CD4-positive, alpha-beta T cell treated with Interleukin-6 for 4 hours (primary cell): ENCODE data around the gene TBC1D17.

Source experiments
- DNase-seq: peaks from one replicate; pipeline ENCODE4 v3.0.0-alpha.2; 2020; ENCODE audit warnings: mixed read lengths

Gene TBC1D17

GRCh38 chr19:49895566-49896297, 18.2 kb downstream of the TBC1D17 start:
- DNase-seq: no peak

DNA sequence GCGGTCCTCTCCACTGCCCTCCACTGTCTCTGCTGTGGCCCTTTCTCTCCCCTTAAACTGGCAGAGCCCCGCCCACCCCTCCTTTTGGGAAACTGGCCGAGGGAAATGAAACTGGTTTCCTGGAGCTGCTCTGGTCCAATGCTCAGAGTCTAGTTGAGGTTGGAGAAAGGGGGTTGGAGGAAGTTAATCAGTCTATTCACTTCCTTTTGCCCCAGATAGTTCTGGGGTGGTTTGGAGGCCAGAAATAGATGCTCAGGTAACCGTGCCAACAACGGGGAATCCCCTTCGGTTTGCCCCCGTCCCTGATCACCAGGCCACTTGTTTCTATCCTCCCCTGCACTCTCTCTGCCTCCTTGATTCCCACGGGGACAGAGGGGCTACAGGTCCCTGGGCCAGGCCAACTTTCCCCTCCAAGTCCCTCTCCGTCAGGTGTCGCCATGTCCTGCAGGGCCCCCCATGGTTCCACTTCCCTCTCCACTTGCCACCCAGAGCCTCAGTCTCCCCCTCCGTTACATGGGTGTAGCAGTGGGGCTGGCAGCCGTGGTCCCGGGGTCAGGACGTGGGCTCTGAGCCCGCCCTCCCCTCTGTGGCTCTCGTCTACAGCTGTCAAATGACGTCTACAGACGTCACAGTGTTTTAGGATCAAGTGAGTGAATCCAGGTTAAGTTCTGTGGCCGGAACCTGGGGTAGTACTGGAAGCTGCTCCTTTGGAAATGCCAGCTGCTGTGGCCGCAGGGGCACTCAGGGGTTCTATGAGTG, 19.5 kb downstream of the TBC1D17 start, which contains the start of gene IL4I1:
Gene IL4I1 (minus strand): TSS at position 25 of the 759 bp plus-strand sequence. CDS start 727 bp downstream, outside the sequence.
- DNase-seq: peak; percentile 61

GRCh38 chr19:49904136-49904535, 26.6 kb downstream of the TBC1D17 start:
- DNase-seq: no peak

DNA sequence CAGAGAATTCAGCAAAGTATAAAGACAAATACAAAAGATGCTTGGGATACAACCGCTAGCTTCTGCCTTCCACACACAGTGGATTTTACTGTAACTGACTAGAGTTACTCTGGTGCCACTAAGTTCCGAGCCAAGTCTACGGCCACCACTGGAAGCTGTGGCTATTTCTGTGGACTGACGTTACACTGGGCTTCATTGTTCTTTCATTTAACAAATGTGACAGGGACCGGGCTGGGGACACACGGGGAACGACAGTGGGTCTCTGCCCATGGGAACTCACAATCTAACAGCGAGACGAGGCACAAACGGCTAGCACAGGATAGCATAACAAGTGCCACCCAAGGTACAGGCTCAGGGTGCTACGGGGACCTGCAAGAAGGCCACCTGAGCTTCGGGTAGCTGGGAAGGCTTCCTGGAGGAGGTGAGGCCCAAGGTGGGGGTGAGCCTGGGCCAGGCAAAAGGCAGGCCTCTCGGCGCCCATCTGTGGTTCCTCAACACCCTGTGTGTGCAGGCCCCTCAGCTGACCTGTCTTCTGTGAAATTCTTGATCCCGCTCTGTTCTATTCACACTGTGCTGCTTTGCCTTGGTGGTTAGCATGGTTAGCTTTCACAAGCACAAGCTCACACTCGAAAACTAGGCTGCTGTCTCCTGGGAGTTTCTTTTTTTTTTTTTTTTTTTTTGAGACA, 29.5 kb downstream of the TBC1D17 start:
- no peak for DNase-seq

DNA sequence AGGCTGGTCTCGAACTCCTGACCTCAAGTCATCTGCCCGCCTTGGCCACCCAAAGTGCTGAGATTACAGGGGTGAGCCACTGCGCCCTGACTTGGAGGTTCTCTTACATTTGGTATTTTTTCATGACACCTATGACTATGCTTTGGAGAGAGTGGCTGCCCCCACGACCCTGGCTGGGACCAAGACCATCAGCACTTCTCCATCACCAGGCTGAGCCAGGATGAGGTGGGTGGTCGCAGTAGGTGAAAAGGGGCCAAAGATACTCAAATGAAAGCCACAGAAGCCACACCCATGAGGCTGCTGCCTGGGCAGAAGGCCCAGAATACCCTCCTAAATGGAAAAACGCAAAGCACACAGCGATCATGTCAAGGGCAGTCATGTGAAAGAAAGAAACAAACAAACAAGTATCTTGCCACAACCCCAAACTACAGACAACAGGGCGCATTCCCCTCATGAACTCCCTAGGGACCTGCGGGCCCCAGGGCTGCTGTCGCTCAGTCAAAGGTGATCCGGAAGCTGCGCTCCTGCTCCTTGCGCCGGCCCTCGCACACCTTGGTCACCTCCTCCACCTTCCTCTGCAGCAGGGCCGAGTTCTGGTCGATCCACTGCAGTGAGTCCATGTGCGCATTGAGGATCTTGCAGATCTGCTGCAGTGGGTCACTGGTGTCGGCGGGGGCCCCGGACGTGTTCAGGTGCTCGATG, 30.4 kb downstream of the TBC1D17 start:
- no peak for DNase-seq

- DNase-seq: no peak
These were observed 31.2 kb downstream of the TBC1D17 start for GRCh38 chr19:49908480-49909420.

DNA sequence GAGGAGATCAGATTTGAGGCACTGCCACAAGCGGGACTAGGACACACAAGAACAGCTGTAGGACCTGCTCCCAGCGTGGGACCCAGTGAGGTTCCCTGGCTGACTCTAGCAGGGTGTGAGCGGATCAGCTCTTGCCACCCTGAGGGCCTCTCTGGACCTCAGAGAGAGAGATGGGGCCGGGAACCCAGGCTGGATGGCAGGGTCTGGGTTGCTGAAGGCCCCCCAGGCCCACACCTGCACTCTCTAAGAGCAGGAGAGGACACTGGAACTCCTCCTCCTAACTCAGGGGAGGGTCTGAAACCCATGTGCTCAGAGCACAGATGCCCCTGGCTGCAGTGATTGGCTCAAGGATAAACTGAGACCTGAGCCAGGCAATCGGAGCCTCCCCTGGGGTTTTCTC, 32.7 kb downstream of the TBC1D17 start:
- no peak for DNase-seq

GRCh38 chr19:49911381-49912145, 34.1 kb downstream of the TBC1D17 start:
- DNase-seq: no peak

- no peak for DNase-seq
These were observed 35.6 kb downstream of the TBC1D17 start for GRCh38 chr19:49912965-49913685.

GRCh38 chr19:49913720-49914119, 36.2 kb downstream of the TBC1D17 start:
- DNase-seq: no peak

DNA sequence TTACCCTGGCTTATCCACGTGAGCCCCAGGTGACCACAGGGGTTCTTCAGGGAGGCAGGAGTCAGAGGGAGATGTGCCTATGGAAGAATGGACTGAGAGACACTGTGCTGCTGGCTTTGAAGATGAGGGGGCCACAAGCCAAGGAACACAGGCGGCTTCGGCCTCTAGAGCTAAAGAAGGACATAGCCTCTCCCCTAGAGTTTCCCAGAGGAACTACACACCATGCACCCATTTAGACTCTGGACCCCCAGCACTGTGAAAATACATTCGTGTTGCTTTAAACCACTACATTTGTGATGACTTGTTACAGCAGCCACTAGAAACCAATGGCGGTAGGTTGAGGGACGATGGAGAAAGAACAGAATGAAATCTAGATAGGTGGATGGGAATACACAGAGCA, 37.8 kb downstream of the TBC1D17 start:
- DNase-seq: no peak

- no peak for DNase-seq
These were observed 39.6 kb downstream of the TBC1D17 start for GRCh38 chr19:49916839-49917733.

GRCh38 chr19:49918089-49918488, 40.6 kb downstream of the TBC1D17 start:
- DNase-seq: no peak

DNA sequence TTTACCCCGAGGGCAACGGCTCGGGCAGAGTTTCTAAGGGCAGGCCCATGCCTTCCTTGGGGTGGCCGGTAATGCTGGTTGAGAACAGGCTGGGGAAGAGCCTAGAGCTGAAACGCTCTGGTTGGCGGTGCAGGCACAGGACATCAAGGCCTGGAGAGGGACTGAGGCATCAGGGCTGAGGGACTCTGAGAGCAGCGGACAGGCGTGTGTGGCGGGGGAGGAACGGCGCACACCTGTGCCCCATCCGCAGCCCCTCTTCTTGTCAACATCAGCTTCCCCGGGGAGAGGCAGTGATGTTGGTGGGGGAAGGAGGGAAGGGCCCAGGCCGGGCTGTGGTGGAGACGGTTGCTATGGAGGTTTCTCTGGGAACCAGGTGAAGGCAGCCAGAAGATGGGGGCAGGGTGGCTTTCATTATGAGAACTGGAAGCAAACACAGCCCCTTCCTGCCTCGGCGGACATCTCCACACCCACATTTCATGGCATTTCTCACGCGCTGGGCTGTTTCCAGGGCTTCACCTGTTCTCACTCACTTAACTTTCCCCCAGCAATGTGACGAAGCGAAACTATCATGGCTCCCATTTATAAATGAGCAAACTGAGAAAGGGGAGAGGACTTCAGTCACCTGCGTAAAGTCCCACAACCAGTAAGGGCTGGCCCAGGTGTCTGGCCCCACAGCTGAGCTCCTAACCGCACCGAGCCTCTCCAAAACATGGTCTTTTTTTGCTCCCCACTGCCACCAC, 43.3 kb downstream of the TBC1D17 start:
- no peak for DNase-seq

GRCh38 chr19:49921871-49922795, 44.6 kb downstream of the TBC1D17 start:
- DNase-seq: no peak

- DNase-seq: no peak
These were observed 45.8 kb downstream of the TBC1D17 start for GRCh38 chr19:49923055-49924003.
